Omental fat pad (tissue), 4 donors: ENCODE measurements around the gene MS4A6E. TPM values are rescaled to one million over a fixed set of nuclear protein-coding genes. Genes with fewer than 3 reads are reported as not detected.

Experiments used
- ATAC-seq: fragments of 150-250 bp; one replicate; pipeline ENCODE4 v1.9.1; 2016; ENCODE audit warnings: mild to moderate bottlenecking, moderate library complexity; ENCODE audit not compliant: low FRiP score
- DNase-seq: peaks from one replicate; pipeline ENCODE4 v3.0.0-alpha.2; 2019; ENCODE audit warnings: low spot score
- total RNA-seq, 4 donors: library from RNA; depleted of rRNA; stranded (reverse); fragments of >200 nt; gene quantifications; one replicate each; pipeline ENCODE4 v1.1.0, GENCODE V29; 2016
- TF ChIP-seq, protein P1 (sequence below), 3 donors: fragments of 450-650 bp; IDR thresholded peaks; one replicate each; pipeline ENCODE4 v1.5.1; 2016 to 2017; ENCODE audit warnings: antibody characterized with exemption in 3 of 3, mild to moderate bottlenecking in 3 of 3, moderate library complexity in 2 of 3

The MS4A6E gene
- total RNA-seq, 4 donors from 2014 or later, result 3.8 to 10.4 TPM; not detected in 2

DNA sequence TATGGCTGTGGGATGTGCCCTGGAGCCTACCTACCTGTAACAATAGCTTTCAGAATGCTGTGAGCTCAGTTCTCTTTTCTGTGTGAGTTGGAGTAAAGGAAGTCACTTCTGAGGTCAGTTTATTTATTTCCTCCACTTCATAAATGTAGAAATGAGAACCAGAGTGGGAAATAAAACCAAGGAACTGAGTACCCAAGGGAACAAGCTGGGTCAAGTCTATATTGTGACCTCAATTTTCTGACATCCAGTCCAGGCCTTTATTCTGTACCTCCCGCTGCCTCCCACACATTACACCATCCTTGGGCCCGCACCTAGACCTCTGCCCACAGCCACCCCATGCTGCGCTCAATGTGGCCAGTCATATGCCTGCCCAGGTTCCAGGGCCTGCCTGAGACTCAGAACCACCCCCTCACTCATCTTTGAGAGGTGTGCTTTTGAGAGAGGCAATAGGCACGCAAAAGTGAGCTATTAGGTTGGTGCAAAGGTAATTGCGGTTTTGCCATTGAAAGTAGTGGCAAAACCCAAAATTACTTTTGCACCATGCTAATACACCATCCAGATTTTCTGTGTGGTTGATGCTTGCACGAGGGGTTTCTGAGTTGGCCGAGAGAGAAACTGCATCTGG is 9.8 kb downstream of the MS4A6E start:
- ATAC-seq (no peak), DNase-seq (no peak)
- TF ChIP-seq, protein P1, sequence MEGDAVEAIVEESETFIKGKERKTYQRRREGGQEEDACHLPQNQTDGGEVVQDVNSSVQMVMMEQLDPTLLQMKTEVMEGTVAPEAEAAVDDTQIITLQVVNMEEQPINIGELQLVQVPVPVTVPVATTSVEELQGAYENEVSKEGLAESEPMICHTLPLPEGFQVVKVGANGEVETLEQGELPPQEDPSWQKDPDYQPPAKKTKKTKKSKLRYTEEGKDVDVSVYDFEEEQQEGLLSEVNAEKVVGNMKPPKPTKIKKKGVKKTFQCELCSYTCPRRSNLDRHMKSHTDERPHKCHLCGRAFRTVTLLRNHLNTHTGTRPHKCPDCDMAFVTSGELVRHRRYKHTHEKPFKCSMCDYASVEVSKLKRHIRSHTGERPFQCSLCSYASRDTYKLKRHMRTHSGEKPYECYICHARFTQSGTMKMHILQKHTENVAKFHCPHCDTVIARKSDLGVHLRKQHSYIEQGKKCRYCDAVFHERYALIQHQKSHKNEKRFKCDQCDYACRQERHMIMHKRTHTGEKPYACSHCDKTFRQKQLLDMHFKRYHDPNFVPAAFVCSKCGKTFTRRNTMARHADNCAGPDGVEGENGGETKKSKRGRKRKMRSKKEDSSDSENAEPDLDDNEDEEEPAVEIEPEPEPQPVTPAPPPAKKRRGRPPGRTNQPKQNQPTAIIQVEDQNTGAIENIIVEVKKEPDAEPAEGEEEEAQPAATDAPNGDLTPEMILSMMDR (IDR thresholded peaks at IDR 0.05), result no peak

DNA sequence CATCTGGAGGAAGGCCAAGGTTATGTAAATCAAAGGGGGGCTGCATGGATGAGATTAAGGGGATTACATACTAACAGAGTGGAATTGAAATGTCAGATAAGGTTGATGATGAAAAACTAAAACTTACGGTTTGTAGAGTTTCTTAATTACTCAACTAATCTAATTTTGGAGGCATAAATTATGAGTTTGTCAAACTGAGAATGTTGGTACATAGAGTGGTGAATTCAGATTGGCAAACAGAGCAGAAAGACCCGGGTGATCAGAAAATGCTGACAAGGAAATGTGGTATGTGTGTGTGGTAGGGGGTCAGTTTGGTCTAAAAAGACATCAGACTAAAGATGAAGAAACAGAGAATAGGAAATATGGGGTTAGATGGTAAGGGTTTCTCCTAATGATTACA is 11.0 kb downstream of the MS4A6E start:
- no peak for ATAC-seq
- DNase-seq, result no peak
- TF ChIP-seq, protein P1 (IDR thresholded peaks at IDR 0.05), result no peak

DNA sequence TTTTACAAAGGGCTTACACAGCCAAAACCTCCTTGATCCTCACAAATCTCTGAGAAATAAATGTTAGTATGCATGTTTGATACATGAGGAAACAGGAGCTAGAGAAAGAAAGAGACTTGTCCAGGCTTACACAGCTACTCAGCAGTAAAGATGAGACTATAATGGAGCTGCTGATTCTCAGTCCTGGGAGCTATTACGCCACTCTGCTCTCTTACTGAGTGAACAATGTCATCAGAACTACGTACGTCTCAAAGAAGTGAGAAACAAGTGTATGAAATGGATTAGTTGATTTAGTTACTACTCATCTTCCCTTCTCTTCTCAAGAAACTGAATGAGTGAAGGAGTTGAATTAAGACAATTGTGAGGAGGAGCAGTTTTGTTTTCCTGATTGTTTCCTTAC is 12.3 kb downstream of the MS4A6E start:
- DNase-seq (no peak), ATAC-seq (no peak)
- TF ChIP-seq, protein P1 (IDR thresholded peaks at IDR 0.05), result no peak

DNA sequence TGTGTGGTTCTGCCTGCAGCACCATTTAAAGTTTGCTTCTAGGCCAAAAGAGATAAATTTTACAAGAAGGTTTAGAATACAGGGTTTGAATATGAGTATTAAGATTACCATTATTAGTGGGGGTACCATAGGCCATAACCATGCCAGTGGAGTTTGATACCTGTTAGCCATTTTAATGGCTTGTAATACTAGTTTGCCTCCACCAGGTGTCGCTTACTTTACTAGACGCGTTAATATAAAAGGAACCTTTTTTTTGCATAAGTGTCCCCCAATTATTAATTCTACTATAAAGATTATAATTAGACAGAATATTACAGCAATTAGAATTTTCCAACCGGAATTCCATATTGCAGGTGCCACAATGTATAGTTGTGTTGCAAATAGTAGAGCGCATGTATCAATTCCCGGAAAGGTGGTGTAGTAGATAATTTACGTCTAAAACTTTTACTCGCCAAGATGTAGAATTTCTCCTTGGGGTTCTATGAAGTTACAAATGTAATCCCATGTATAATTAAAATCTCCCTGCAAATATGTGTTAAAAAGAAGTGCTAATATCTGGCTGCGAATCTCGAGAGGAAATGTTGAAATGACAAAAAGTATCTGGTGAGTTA is 16.1 kb downstream of the MS4A6E start:
- TF ChIP-seq, protein P1 (IDR thresholded peaks at IDR 0.05), result no peak
- DNase-seq (no peak), ATAC-seq (no peak)

DNA sequence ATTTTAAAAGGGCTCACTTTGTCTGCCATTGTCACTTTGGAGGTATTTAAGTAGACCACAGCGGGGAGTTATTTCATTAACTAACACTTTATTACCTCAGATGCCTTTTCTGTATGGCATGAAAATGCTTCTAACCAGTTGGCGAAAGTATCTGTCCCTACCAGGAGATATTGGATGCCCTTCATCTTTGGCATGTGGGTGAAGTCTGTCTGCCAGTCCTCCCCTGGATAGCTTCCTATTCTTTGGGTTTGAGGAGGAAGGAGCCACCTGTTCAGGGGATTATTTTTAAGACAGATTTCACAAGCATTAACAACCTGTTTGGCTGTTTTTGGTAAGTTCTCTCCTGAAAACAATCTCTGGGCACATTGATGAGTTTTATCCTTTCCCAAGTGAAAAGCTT is 17.1 kb downstream of the MS4A6E start:
- TF ChIP-seq, protein P1 (IDR thresholded peaks at IDR 0.05), result no peak
- ATAC-seq (no peak), DNase-seq (no peak)

DNA sequence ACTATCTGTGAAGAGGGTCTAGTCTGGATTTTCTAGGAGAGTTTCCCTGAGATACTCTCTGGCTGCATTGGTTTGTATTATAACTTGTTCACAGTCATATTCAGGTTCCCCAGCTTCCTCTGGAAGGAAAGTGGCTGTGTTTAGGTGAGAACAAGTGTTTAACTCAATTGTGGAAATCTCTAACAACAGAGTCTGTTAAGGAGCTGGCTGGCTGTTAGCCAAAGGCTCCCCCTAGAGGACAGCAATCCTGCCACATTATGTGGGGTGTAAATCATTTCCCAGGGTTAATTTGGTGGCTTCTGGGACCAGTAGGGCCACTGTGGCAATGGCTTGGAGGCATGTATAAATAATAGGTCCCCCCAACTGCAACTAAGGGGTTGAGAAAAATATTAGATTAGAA is 18.4 kb downstream of the MS4A6E start:
- ATAC-seq (no peak), DNase-seq (no peak)
- TF ChIP-seq, protein P1 (IDR thresholded peaks at IDR 0.05), result no peak
